DMS79 (cell line): Measurements from ENCODE around the gene FBXW12.

Source experiments
- DNase-seq: peaks from one replicate; lab custom pipeline; 2025; lab: John Stamatoyannopoulos, UW

FBXW12 gene

DNA sequence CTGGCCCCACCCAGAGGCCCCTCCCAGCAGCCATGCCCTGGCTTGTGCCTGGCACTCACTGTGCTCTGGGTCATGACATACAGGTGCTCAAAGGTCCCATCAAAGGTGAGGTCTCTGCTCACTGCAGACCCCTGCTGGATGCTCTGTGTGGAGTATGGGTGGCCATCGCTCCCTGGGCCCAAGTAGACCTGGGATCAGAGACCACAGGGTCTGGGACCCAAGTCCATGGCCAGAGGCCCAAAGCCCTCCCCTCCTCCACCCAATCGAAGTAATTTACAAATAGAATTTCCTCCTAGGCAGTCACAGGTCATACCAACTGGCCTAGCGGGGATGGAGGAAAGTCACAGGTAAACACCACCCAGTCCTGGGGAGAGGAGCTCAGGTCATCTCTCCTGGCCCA is 50.3 kb downstream of the FBXW12 start:
- DNase-seq: no peak

GRCh38 chr3:48422681-48423080 is 50.7 kb downstream of the FBXW12 start:
- no peak for DNase-seq

DNA sequence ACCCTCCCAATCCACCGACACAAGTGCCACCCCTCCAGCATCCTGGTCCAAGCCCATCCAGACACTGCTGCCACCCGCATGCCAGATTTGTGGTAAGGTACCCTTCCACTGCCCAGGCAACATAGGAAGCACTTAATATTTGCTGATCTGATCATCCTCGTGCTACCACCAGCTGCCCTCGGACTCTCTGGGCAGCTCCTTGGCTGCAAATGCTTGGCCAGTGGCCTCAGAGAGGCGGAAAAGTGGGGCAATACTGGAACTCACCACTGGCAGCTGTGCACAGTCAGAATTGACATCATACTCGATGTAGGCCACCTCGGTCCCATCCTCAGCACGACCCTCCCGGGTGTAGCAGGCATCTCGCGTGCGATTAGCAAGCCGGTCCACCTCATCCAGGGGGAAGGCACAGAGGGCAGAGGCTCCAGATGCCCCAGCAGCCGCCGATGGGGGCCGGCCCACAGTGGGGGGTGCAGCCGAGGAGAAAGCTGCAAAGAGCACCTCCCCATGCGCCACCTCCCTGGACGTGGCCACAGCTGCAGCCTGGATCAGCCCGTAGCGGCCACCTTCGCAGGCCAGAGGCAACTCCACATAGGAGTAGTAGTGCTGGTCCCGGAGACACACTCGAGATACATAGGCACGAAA is 51.3 kb downstream of the FBXW12 start:
- no peak for DNase-seq

- no peak for DNase-seq
Measured at GRCh38 chr3:48423883-48424695, 52.1 kb downstream of the FBXW12 start.

DNA sequence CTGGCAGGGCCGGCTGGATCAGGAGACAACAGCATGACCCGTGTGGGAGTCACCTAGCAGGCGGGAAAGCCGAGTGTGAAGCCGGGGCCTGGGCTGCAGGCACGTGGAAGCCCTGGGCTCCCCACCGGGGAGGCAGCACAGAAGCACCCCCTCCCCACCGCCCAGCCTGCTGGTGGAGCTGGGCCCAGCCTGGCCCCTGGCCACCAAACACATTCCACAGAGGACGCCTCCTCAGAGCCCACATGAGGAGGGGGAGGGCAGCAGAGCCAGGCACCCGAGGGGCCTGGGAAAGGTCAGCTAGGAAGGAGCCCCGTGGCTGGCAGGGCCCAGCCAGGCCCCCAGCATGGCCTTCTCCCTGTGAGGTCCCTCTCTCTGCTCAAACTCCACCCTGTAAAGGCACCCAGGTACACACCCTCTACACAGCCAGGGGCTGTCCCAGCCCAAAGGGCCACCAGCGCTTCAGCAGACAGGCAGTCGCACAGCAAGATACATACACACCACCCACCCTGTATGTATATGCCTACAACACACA is 53.3 kb downstream of the FBXW12 start:
- DNase-seq: no peak

DNA sequence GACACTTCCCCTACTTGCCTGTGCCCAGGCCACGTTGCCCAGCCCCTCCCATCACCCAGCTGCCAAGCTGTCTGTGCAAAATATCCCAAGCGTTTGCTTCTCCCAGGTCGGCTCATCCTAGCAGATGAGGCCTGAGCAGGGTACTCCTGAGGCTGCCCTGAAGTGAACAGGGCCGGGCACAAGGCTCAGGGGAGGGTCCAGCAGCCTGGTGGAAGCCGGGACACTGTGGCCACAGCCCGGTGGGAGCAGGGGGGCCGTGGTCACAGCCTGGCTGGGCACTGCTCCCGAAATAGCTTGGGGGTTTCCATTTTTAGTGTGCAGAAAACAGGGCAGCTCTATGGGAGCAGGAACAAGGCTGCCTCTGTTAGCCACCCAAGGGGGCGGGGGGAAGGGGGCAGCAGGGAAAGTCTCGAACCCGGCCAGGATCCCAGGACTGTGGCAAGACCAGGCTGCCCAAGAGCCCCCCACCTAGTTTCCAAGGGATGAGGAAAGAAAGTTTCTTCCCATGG is 54.4 kb downstream of the FBXW12 start:
- DNase-seq: no peak

- peak; percentile 18 for DNase-seq
Measured at GRCh38 chr3:48426944-48427629, 55.1 kb downstream of the FBXW12 start.

- no peak for DNase-seq
Measured at GRCh38 chr3:48427630-48427962, 55.6 kb downstream of the FBXW12 start.

DNA sequence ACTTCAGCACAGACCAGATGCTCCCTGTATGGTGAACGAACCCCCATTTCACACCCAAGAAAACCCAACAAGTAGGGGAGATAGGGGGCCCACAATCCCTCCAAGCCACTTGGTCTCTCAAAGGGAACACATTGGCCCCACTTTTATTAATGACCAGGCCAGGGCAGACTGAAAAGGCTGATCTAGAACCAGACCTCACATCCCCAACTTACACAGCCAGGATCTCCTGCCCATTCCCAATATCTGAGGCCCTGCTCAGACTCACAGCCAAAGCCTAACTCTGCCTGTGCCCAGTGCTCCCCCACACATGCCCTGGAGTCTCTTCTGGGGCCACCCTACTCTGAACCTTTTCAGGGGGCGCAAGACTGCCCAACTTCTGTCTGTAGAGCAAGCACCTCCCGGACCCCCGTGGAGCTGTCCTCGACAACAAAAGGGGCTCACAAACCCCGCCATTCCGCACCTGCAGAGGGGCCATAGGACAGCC is 56.1 kb downstream of the FBXW12 start:
- DNase-seq: no peak

DNA sequence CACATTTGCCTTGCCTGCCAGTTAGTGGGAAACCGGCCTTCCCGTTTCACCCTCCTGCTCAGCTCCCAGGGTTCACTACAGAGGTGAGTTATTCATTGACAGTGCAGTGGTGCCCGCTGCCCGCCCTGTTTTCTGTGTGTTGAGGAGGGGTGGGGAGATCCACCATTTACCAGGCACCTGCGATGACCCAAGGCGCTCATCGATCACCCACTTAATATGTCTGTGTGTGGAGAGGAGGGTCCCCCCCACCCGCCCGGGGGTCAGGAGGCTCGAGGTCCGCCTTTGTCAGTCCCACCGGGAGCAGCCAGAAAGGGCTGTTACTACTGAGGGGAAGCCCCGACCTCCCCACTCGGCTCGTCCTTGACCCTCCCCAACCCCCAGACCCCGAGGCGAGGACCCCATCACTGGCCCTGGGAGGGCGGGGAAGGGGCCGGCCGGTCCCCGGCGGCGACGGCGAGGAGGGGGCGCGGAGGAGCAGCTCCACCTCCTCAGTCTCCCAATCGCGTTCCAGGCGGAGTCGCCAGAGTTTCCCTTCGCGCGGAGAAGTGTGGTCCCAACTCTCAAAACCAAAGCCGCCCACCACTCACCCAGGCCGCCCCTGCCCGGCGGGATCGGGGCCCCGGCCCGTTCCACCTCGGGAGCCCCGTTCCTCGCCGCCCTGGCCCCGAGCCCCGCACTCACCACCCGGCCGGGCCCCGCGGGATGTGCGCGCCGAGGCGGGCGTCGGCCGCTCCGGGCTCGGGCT is 56.7 kb downstream of the FBXW12 start:
- no peak for DNase-seq

- DNase-seq: peak; percentile 37
Measured at GRCh38 chr3:48429317-48429959, 57.4 kb downstream of the FBXW12 start.

- peak; percentile 58 for DNase-seq
Measured at GRCh38 chr3:48429960-48430707, 58.1 kb downstream of the FBXW12 start, which contains the start of gene PLXNB1. PLXNB1 (minus strand) TSS chr3:48430086; CDS start chr3:48424611, 5,475 bp downstream.

DNA sequence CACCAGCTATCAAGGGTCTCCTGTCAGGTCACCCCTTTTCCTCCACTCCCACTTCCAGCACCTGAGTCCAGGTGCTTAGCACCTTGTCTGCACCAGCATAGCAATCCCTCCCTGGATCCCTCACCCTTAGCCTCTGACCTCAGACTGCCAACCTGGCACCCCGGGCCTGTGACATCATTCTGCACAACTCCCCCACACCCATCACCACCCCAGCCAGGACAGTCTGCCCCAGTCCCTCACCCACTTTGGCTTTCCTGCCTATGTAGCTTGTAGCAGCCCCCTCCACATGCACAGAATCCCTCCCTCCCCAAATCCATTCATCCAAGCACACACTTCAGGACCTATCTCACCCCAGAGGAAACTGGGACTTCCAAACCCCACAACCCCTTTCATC is 58.7 kb downstream of the FBXW12 start:
- DNase-seq: no peak

- no peak for DNase-seq
Measured at GRCh38 chr3:48431224-48432029, 59.4 kb downstream of the FBXW12 start.

- DNase-seq: no peak
Measured at GRCh38 chr3:48432411-48433371, 60.7 kb downstream of the FBXW12 start.

DNA sequence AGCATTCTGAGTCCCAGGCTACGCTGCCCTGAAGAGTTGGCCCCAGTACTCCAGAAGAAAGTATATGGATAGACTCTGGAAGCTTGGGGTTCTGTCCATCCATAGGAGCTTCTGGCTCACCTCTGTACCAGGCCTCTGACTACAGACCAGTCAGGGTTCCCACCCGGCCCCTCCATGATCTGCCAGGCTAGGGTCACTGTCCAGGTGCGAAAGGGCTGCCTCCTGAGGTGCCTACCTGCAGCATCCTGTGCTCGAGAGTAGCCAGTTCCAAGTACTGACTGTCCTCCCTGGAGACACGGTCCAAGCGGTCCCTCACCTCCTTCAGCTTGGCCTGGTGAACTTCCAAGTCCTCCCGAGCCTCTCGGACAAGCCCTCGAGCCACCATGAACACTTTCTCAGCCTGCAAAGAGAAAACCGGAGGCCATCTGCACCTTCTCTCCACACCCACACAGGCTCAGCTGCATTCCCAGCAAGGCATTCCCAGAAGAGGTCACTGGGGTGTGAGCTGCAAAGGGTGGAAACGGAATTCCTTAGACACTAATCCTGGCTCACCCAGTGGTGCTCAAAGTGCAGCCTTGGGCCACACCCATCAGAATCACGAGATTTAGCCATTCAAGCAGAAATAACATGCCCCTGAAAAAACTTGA is 61.6 kb downstream of the FBXW12 start:
- DNase-seq: no peak

DNA sequence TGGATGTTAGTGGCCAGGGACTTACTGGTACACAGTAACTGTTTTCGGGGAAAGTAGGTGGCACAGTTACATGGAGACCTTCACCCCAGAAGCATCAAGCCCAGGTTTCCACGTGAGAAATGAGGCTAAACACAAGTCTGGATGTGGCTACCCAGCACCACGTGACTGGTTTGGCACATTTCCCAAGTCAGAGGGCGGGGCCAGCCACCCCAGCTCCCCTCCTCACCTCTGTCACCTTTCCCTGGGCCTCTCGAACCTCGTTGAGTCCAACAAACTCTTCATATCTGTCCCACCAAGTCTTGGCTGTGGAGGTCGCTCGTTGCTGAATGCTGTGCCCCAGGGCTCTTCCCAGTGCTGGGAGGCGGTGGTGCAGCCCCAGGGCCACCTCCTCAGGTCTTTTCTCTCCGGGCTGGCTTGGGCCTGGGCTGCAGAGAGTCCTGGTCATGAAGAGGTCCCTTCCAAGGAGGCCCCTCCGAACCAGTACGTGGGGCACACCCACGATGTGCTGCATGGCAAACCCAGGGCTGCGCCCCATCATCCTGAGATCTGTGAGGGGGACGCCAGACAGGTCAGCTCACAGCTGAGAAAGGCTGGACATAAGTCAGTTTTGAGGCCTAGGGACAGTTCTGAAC is 62.7 kb downstream of the FBXW12 start:
- DNase-seq: no peak
